Ascending aorta (tissue), 2 donors: Measurements from ENCODE around the gene KIAA1671. TPM values are rescaled to one million over a fixed set of nuclear protein-coding genes. Genes with fewer than 3 reads are reported as not detected.

Experiments
- DNase-seq, 2 donors: peaks; one replicate each; pipeline ENCODE4 v3.0.0-alpha.2; 2019; ENCODE audit warnings: low spot score in 2 of 2
- H3K27ac ChIP-seq, 2 donors: fragments of 200-600 bp; sonication (generic); one replicate each; pipeline ENCODE4 v1.5.1; 2016 to 2017; ENCODE audit warnings: mild to moderate bottlenecking in 1 of 2
- H3K27me3 ChIP-seq: fragments of 200-600 bp; sonication (generic); one replicate; pipeline ENCODE4 v1.5.1; 2017
- H3K36me3 ChIP-seq, 2 donors: fragments of 200-600 bp; sonication (generic); one replicate each; pipeline ENCODE4 v1.5.1; 2016
- H3K4me1 ChIP-seq, 2 donors: fragments of 200-600 bp; sonication (generic); one replicate each; pipeline ENCODE4 v1.5.1; 2016 to 2017; ENCODE audit warnings: mild to moderate bottlenecking in 1 of 2
- H3K4me3 ChIP-seq, 2 donors: fragments of 200-600 bp; sonication (generic); one replicate each; pipeline ENCODE4 v1.5.1; 2016 to 2017; ENCODE audit warnings: mild to moderate bottlenecking in 1 of 2
- H3K9me3 ChIP-seq, 2 donors: fragments of 200-600 bp; sonication (generic); one replicate each; pipeline ENCODE4 v1.5.1; 2016
- CTCF ChIP-seq, 3 experiments: fragments of 200-600 bp in 2 of 3; fragments of 450-650 bp in 1 of 3; sonication (generic) in 2 of 3; IDR thresholded peaks; one replicate each; pipeline ENCODE4 v1.5.1; 2016 to 2019; ENCODE audit warnings: antibody characterized with exemption in 3 of 3, mild to moderate bottlenecking in 1 of 3, moderate library complexity in 1 of 3
- intact Hi-C: fragments of 100-400 bp; cut with DNase I; formaldehyde crosslinking; loops from one replicate; pipeline ENCODE4 v1.15.1; 2023
- total RNA-seq: library from RNA; depleted of rRNA; stranded (reverse); fragments of >200 nt; gene quantifications from one replicate; pipeline ENCODE4 v1.1.0, GENCODE V29; 2016

Gene KIAA1671
- total RNA-seq, 1 donor from 2014 or later: 79.0 TPM

- DNase-seq: no peak
- Histone ChIP-seq H3K27ac (no peak overlapping the region), H3K4me1 (no peaks in the 10 kb centered on the region), H3K27me3 (no peaks in the 10 kb centered on the region), H3K4me3 (no peak overlapping the region), H3K36me3 (no peaks in the 10 kb centered on the region), H3K9me3 (no peaks in the 10 kb centered on the region)
- intact Hi-C loops: no loop called here
- no peak for TF ChIP-seq CTCF (IDR thresholded peaks at IDR 0.05)
These were observed 254.5 kb downstream of the KIAA1671 start for GRCh38 chr22:25206998-25207397.

GRCh38 chr22:25207553-25208157 is 255.1 kb downstream of the KIAA1671 start:
- H3K9me3 ChIP-seq: no peaks in the 10 kb centered on the region
- TF ChIP-seq CTCF (IDR thresholded peaks at IDR 0.05): no peak
- no peaks in the 10 kb centered on the region for H3K4me1 ChIP-seq
- DNase-seq: no peak
- no peak overlapping the region for H3K27ac ChIP-seq
- H3K36me3 ChIP-seq: no peaks in the 10 kb centered on the region
- no peak overlapping the region for H3K4me3 ChIP-seq
- intact Hi-C loops: no loop called here
- H3K27me3 ChIP-seq: no peaks in the 10 kb centered on the region

DNA sequence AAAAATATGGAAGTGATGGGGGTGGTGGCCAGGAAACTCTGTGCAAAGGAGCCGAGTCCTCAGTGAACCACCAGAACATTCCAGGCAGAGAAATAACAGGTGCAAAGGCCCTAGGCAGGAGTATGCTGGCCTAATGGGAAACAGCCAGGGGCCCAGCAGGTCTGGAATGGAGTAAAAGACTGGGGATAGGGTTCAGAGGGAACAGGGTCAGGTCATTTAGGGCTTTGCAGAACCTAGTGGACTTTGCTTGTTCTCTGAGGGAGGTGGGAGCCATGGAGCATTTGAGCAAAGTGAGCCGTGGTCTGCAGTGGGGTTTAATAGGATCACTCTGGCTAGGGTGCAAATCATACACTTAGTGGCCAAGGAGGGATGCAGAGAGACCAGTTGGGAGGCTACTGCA is 255.8 kb downstream of the KIAA1671 start:
- Histone ChIP-seq H3K9me3 (no peaks in the 10 kb centered on the region), H3K4me1 (no peaks in the 10 kb centered on the region), H3K4me3 (no peak overlapping the region), H3K36me3 (no peaks in the 10 kb centered on the region), H3K27me3 (no peaks in the 10 kb centered on the region), H3K27ac (no peak overlapping the region)
- TF ChIP-seq CTCF (IDR thresholded peaks at IDR 0.05): no peak
- no peak for DNase-seq
- intact Hi-C loops: no loop called here

DNA sequence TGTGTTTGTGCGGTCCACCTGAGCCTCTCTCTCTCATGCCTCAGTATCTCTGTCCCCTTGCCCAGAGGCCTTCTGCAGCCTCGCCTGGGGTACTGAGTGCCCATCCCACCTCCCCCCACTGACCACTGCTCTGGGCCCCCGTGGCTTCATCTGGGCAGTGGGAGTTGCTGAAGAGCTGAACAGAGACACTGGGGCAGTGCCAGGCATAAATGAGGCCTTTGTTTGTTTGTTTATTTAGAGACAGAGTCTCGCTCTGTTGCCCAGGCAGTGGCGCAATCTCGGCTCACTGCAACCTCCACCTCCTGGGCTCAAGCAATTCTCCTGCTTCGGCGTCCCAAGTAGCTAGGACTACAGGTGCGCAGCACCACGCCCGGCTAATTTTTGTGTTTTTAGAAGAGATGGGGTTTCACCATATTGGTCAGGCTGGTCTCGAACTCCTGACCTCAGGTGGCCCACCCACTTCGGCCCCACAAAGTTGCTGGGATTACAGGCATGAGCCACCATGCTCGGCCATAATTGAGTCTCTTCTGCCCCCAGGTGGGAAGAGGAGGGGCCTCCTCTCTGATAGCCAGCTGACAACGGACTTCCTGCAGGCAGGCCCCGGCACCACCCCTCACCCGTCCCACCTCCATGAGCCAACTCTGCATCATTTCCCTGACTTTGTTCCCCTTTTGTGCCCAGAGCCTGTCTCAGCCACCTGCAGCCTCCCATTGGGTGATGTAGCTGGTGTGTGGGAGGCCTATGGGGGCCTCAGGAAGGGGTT is 256.4 kb downstream of the KIAA1671 start:
- intact Hi-C loops: no loop called here
- no peaks in the 10 kb centered on the region for H3K4me1 ChIP-seq
- DNase-seq: no peak
- no peaks in the 10 kb centered on the region for H3K27me3 ChIP-seq
- no peak overlapping the region for H3K27ac ChIP-seq
- no peak overlapping the region for H3K4me3 ChIP-seq
- H3K9me3 ChIP-seq: no peaks in the 10 kb centered on the region
- no peak for TF ChIP-seq CTCF (IDR thresholded peaks at IDR 0.05)
- no peaks in the 10 kb centered on the region for H3K36me3 ChIP-seq

DNA sequence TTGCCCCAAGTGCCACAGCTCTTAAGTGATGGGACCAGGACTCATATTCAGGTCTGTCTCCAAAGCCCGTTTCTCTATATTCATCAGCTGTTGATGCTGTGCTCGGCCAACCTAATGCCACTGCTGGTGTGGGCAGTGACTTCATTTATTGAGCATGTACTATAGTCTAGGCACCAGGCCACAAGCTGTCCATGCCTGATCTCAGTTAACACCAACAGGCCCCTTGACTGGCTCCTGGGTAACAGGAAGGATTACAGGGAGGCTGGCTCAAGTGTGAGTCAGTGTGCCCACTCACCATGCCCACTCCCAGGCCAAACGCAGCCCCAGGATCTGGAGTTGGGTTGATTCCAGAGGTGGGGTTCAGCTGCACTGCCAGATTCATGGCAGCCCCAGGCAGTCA is 258.3 kb downstream of the KIAA1671 start:
- TF ChIP-seq CTCF (IDR thresholded peaks at IDR 0.05): no peak
- H3K9me3 ChIP-seq: no peaks in the 10 kb centered on the region
- no peaks in the 10 kb centered on the region for H3K27me3 ChIP-seq
- intact Hi-C loops: no loop called here
- DNase-seq: no peak
- no peaks in the 10 kb centered on the region for H3K36me3 ChIP-seq
- no peak overlapping the region for H3K27ac ChIP-seq
- no peak overlapping the region for H3K4me3 ChIP-seq
- no peaks in the 10 kb centered on the region for H3K4me1 ChIP-seq
